Measurements from ENCODE around the gene TTC28. TPM values are rescaled to one million over a fixed set of nuclear protein-coding genes. Genes with fewer than 3 reads are reported as not detected.

The TTC28 gene
- total and polyA plus RNA-seq, 11 donors, result 5.1 to 34.9 (median 21.8) TPM

DNA sequence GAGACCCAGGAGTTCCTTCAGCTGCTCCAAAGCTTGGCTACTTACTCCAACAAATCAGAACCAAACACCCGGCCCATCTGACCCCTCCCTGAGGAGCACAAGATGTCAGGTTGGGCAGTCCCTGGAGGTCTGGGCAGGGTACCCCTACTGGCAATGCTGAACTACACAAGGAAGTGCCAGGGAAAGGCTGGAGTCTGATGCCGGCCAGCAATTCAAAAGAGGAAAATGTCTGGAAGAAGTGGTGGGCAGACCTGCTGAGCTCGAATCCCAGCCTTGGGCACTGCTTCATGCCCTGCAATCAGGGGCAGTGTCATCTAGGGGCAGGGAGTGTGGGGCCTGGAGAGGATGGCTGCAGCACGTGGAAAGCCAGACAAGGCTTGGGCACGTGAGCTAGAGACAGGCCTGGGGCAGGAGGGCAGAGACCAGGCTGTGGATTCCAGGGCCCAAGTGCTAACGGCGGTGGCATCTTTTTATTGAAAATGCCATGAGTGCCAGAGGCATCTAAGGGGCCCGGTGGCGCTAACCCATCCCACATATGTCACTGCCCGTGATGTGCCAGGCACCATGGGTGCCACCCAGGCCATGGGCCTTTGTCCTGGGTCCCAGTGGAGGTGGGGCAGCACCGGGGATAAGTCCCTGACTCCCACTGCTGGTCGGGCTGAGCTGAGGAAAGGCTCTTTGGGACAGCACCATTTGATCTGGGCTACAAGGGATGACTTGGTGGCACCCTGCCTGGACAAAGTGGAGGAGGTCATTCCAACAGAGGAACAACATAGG is 662.7 kb downstream of the TTC28 start:
- peaks cover 0 to 27% (median 13%) of the 10 kb centered on the region in 9 donors for H3K36me3 ChIP-seq
- H3K9me3 ChIP-seq, result no peaks in the 10 kb centered on the region
- intact Hi-C loops (cut with DNase I), result loop anchor here in 3 of 10 donors (10.0 kb wide), 3 partner anchors 428 to 1342 kb away; no protein-coding TSS in a partner anchor
- no peak overlapping the region for H3K4me3 ChIP-seq
- DNase-seq, result peak in 2 of 5 donors; percentile 23 to 27
- H3K27ac ChIP-seq, result no peak overlapping the region
- H3K27me3 ChIP-seq, result no peaks in the 10 kb centered on the region
- no peak for TF ChIP-seq POLR2A (IDR thresholded peaks at IDR 0.05)
- TF ChIP-seq, protein P1, sequence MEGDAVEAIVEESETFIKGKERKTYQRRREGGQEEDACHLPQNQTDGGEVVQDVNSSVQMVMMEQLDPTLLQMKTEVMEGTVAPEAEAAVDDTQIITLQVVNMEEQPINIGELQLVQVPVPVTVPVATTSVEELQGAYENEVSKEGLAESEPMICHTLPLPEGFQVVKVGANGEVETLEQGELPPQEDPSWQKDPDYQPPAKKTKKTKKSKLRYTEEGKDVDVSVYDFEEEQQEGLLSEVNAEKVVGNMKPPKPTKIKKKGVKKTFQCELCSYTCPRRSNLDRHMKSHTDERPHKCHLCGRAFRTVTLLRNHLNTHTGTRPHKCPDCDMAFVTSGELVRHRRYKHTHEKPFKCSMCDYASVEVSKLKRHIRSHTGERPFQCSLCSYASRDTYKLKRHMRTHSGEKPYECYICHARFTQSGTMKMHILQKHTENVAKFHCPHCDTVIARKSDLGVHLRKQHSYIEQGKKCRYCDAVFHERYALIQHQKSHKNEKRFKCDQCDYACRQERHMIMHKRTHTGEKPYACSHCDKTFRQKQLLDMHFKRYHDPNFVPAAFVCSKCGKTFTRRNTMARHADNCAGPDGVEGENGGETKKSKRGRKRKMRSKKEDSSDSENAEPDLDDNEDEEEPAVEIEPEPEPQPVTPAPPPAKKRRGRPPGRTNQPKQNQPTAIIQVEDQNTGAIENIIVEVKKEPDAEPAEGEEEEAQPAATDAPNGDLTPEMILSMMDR (IDR thresholded peaks at IDR 0.05), result no peak
- WGBS, 4 donors, result 83 to 88% (median 87%) methylated on average over 12 of the region's 12 CpGs
- peaks cover 0 to 34% (median 13%) of the 10 kb centered on the region in 12 donors for H3K4me1 ChIP-seq
- ATAC-seq, result no peak

DNA sequence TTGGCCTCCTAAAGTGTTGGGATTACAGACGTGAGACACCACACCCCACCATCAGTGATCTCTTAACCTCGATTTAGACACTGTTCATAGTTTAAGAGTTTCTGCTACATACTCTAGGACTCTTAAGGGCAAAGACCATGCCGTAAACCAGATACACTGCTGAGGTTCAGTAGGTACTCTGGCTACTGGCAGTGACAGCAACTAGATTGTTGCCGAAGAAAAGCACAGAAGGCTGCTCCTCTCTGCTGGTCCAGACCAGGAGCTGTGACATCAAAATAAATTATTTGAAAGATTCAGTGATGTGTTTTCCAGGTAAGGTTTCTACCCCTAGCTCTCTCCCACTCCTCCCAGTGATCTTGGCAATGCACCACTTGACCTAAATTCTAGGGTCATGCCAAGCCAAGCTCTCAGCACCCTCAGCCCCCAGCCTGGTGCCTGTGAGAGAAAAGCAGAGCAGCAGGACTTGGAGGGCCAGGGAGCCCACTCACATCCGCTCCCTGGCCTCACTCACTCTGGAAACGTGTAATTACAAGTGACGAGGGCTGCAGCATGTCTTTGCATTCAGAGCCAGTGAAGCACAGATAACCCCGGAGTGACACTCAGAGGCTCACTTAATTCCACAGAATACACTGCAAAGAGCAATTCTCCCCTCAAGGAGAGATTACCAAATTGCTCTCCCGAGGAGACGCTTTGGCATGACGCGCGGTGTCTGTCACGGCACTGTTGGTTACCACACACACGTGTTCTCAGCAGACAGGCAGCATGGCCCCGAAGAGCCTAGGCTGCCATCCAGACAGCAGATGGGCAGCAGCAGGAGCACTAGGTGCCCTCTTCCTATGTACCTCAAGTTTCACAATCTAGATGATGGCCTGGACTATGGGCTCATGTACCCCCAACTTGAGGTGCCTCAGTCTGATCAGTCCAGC is 663.7 kb downstream of the TTC28 start:
- Histone ChIP-seq H3K4me1 (peaks cover 0 to 31% (median 13%) of the 10 kb centered on the region in 12 donors), H3K27me3 (no peaks in the 10 kb centered on the region), H3K27ac (no peak overlapping the region), H3K4me3 (no peak overlapping the region), H3K36me3 (peaks cover 0 to 35% (median 13%) of the 10 kb centered on the region in 9 donors), H3K9me3 (no peaks in the 10 kb centered on the region)
- 75 to 77% (median 76%) methylated on average over 9 to 16 of the region's 16 CpGs for WGBS, 4 donors
- ATAC-seq, result no peak
- intact Hi-C loops (cut with DNase I), result loop anchor here in 3 of 10 donors (10.0 kb wide), 3 partner anchors 429 to 1341 kb away; no protein-coding TSS in a partner anchor
- peak in 3 of 5 donors; percentile 27 to 56 (median 27) for DNase-seq
- TF ChIP-seq, protein P1 (IDR thresholded peaks at IDR 0.05), result no peak
- no peak for TF ChIP-seq POLR2A (IDR thresholded peaks at IDR 0.05)

DNA sequence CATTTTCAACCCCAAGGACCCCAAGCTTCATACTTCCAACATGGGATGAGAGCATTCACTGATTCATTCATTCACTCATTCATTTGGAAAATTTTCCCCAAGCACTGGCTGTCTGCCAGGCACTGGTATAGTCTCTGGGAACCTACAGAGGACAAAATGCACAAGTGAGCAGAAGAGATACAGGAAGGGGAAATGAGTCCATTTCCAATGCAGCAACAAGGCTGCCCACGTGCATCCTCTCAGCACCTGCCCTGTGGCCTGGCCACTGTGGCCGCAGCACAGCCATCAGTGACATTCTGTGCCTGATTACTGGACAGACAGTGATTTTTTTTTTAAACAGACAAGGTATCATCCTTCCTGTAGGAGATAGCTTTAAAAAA is 664.6 kb downstream of the TTC28 start:
- TF ChIP-seq POLR2A (IDR thresholded peaks at IDR 0.05), result no peak
- TF ChIP-seq, protein P1 (IDR thresholded peaks at IDR 0.05), result no peak
- intact Hi-C loops (cut with DNase I), result loop anchor here in 3 of 10 donors (10.0 kb wide), 3 partner anchors 430 to 1340 kb away; no protein-coding TSS in a partner anchor
- H3K4me1 ChIP-seq, result peaks cover 0 to 25% (median 7%) of the 10 kb centered on the region in 12 donors
- peaks cover 0 to 35% (median 13%) of the 10 kb centered on the region in 9 donors for H3K36me3 ChIP-seq
- H3K4me3 ChIP-seq, result no peak overlapping the region
- H3K9me3 ChIP-seq, result no peaks in the 10 kb centered on the region
- no peak overlapping the region for H3K27ac ChIP-seq
- ATAC-seq (no peak), DNase-seq (peak in 2 of 5 donors; percentile 11)
- H3K27me3 ChIP-seq, result no peaks in the 10 kb centered on the region
- 73 to 80% (median 73%) methylated on average over 2 of the region's 2 CpGs for WGBS, 4 donors

Measured in heart left ventricle (tissue), 16 donors.